HG02981 (cell line): ENCODE results near the gene TOMM7.
A peak's percentile ranks its signal among the peaks of the same experiment; 100 is the strongest.
"Not testable (repeated sequence)": the region's sequence is repeated elsewhere in the genome, so short reads cannot be mapped to it uniquely, and the experiment has no call there.

ENCODE experiments used
- ATAC-seq: cut with Tn5 transposase; IDR thresholded peaks from one replicate; pipeline ENCODE4 v1.9.1; 2021; ENCODE audit warnings: mild to moderate bottlenecking, moderate library complexity; ENCODE audit not compliant: unreplicated experiment

The TOMM7 gene

DNA sequence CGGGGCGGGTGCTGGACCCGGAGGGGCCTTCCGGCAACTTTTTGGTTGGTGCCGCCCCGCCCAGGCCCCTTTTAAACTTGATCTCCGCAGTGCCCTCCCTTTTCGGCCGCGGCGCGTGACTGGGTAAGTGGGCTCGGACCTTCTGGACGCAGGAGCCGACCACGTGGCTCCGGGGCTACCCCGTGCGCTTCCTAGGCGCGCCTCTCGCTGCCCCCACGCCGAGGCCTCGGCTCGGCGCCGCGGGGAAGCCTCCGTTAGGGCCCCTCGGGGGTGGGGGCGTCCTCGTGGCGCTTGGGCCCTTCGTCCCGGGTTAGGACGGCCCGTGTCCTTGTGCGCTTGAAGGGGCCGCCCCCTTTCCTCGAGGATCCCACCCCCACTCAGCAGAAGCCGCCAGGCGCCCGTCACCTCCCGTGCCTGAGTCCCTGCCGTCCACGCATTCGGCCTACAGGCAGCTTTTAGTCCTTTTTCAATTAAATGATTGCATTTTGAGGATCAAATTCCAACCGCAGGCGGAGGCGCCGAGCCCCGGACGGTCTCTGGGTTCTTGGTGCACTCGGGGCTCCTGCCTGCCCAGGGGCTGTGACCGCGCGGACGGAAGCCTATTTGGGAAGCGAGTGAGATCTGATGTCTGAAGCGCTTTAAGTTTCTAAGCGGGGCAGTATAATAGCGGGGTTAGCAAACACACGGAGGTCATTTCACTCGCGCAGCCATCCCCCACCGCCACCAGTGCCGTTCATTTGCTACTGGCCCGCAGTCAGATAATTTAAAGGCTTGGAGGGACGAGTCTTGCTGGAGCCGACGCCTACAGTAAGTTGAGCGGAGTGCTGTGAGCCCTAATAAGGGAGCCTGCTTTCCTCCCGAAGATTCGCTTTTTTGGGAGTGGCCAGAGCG lies 31.8 kb upstream of the TOMM7 start:
- peak; percentile 72 for ATAC-seq

DNA sequence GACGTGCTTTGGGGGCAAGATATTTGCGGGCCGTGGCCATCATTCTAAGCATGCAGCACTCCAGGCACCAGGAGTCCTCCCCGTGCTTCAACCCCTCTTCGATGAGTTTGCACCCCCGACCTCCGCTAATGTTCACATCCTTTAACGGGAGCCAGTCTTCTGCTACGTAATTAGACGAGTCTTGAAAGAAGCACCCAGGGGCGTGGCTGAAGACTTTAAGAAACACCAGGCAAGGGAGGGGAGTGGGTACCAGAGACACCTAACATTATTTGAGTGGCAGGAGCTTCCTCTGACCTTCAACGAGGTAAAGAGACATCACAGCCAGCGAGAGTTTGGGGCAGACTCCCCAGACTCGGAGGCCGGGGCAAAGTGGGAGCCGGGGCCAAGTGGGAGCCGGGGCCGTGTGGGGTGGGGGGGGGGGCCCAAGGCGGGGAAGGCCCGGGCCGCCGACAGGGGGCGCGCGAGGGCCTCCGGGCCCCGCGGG lies 31.1 kb upstream of the TOMM7 start:
- peak; percentile 35 for ATAC-seq

DNA sequence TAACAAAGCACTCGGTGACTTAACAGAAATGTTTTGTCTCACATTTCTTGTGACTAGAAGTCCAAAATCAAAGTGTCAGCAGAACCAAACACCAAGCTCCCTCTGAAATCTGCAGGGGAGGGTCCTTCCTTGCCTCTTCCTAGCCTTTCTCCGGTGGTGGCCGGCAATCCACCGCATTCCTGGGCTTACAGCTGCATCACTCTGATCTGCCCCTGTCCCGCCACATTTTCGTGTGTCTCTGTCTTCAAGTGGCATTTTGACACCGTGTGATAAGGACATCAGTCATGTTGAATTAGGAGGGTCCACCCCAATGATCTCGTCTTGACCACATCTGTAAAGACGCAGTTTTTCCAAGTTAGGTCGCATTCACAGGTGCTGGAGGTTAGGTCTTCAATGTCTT lies 30.5 kb upstream of the TOMM7 start:
- no peak for ATAC-seq

DNA sequence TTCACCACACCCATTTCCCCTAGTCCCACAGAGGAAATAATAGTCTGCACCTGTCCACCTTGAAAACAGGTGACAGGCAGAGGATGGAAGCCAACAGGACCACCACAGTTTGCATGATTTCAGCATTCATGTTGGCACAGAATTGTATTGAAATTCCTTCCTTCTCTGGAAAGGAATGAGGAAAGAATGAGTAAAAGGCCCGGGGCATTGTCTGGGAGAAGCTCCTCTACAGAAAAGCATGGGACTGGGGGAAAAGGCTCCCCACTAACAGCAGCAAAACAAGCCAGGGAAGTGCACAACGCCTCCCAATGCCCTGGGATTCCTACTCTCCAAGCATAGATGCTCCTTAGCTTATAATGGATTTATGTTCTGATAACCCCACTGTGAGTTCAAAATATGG lies 28.5 kb upstream of the TOMM7 start:
- no peak for ATAC-seq

DNA sequence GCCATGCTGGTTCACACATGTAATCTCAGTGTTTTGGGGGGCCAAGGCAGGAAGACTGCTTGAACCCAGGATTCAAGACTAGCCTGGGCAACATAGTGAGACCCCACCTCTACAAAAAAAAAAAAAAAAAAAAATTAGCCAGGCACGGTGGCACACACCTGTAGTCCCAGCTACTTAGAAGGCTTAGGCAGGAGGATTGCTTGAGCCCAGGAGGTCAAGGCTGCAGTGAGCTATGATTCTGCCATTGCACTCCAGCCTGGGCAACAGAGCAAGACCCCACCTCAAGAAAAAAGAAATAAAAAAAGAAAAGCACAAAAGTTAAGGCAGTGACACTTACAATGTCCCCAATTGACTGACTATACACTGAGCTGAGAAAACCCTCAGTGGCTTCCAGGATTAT lies 27.7 kb upstream of the TOMM7 start:
- not testable (repeated sequence) for ATAC-seq

DNA sequence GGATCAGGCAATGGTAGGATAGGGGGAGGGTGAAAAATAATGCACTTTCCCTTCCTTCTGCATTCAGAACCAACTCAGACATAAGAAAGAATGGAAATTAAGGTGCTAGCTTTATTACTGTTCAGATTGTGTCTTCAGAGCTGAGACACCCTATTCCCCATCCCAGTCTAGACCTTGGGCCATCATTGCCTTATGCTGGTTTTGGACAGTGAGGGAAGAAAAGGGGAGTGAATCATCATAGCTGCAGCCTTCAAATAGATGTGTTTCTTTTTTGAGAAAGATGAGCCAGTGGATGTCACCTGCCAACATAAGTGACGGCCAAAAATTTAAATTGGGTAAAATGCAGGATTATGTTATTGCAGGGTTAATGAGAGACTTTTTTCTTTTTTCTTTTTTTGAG lies 27.0 kb upstream of the TOMM7 start:
- no peak for ATAC-seq

DNA sequence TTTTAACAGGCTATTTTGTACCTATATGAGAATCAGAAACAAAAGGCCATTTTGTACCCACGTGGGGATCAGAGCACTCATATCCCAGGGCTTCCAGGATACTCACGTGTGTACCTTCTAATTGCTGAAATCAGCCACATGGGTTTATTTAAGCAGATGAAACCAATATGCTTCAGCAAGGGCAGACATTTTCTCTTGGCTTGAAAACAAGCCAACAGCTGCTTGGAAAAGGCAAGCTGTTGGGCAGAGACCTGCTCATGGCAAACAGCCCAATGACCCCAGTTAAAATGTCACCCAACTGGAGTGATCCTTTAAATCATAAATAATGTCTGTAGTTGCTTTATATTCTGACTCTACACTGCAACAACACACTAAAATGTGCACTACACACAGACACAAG lies 26.5 kb upstream of the TOMM7 start:
- ATAC-seq = no peak

DNA sequence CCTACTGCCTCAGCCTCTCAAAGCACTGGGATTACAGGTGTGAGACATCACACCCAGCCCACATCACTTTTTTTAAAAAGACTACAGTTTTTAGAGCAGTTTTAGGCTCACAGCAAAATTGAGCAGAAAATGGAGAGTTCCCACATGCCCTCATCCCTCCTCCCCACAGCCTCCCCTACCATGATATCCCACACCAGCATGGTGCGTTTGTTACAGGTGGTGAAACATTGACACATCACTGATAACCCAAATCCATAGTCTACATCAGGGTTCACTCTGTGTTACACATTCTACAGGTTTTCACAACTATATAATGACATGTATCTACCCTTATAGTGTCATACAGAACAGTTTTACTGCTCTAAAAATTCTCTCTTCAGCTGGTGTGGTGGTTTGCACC lies 24.3 kb upstream of the TOMM7 start:
- no peak for ATAC-seq

DNA sequence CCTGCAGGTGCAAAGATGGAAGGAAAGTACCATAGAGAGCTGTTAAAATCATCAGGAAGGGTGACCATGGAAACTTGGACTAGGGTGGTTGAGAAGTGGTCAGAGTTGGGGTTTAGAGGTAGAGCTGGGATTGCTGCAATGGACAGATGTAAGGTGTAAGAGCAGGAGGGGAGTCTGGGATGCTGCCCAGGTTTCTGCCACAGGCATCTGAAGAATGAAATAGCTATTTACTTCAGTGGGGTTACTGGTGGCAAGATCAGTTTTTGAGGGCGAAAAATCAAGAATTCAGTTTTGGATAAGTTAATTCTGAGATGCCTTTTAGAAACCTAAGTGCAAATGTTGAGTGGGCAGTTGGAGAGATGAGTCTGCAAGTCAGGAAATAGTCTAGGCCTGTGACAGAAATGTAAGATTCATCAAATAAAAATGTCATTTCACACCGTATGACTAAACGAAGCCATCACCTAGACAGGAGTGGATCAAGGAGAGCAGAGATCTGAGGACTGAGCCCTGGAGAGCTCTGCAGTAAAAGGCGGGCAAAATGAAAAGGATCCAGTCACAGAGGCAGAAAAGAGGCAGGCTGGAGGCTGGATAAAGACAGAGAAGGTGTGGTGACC lies 22.7 kb upstream of the TOMM7 start:
- ATAC-seq = no peak

DNA sequence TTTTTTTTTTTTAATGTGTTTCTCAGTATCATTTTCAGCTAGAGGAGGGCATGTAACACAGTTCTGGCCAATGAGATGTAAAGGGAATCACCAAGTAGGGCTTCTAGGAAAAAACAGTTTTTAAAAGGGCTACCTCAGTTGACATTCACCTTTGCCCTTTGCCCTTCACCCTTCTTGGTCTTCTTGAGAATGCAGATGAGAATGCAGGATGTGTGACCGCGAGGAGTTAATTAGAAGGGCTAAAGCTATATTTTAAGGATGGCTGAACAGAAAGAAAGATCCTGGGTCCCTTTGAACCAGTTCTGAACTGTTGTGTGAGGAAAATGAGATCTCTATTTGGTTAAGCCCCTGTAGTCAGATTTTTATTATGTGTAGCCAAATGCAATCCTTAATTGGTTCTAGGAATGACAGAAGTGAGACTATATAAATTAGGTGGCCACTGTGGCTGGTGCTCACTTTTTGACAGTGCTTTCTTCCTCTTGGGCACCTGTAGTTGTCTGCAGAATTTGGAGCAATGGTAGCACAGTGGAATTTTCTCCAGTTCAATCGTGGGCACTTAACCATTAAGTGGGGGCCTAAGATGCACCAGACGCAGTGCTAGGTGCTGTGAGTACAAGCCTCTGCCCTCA lies 21.1 kb upstream of the TOMM7 start:
- ATAC-seq = no peak

DNA sequence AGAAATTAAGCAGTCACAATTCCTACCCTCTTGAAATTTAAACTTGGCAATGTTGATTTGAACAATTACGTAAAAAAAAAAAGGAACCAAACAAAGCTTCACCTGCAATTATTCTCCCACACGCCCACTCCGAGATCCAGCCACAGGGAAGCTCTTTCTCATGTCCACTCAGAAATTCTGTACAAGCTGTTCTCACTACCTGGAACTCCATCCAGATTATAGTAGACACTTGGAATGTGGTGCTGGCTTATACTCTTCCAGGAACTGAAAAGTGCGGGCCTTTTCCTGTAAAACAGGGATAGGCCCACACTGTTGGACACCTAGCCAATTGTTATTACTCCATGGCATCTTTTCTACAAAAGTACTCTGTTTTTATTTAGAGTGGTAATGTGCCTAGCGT lies 20.3 kb upstream of the TOMM7 start:
- no peak for ATAC-seq

DNA sequence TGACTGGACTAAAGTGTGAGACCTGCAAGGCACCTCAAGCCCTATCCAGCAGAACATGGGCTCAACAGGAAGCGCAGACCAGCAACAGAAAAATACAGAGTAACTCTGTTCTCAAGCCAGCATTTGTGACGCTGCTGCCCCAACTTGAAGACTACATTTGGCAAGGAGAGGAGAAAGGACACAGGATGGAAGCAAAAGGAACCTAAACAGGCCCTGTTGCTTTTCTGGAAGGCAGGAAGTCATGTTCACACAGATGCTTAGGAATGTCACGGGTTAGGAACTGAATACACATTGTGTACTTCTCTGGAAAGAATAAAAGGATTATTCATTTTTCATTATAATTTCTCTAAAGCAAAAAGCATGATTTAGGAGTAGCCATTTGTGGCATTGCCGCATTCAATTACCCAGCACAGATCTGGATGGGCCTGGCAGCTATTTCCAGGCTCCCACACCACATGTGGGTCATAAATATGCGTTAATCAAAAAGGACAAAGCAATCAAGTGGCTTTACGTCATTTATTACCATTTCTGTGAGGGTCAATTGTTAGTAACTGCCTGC lies 19.8 kb upstream of the TOMM7 start:
- no peak for ATAC-seq

DNA sequence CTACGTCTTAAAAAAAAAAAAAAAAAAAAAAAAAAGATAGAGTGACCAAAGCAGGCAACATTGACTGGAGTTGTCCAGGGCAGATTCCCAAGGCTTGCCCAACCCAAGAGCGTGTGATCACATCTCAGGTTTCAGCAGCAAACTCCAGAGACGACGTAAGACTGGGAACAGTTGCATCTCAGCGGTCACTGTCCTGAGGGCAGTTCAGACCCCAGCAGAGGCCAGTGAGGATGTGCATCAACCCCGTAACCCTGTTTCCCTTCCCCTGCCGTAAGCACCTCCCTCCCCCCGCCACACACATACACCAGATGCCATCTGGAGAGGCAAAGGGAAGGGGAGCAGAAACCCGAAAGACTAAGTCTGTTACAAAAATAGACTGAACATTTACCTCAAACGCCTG lies 19.3 kb upstream of the TOMM7 start:
- no peak for ATAC-seq

DNA sequence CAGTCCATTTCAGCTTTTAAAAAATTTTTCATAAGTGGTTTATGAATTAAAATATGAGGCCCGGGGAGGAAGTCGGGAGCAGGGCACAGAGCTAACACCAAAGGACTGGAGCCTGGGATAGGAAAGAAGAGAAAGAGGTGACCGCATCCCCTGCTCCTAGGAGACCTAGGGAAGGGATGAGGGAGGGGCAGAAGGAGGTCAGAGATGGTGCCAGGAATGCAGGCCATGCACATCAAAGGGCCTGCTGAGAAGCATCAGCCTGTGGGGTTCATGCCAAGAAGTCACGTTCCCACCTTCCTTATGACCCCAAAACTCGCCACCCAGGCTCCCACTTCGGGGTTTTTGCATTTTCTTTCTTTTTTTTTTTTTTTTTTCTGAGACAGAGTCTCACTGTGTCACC lies 14.7 kb upstream of the TOMM7 start:
- ATAC-seq = no peak

DNA sequence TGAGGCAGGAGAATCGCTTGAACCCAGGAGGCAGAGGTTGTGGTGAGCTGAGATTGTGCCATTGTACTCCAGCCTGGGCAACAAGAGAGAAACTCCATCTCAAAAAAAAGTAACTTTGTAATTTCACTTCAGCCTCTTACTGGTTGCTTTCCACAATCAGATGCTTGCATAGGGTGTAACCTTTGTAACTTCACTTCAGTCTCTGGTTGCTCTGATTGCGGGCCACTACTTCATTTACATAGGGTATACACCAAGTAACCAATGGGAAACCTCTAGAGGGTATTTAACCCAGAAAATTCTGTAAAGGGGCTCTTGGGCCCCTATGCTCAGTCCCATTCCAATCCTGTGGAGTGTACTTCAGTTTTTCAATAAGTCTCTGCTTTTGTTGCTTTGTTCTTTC lies 13.9 kb upstream of the TOMM7 start:
- not testable (repeated sequence) for ATAC-seq

DNA sequence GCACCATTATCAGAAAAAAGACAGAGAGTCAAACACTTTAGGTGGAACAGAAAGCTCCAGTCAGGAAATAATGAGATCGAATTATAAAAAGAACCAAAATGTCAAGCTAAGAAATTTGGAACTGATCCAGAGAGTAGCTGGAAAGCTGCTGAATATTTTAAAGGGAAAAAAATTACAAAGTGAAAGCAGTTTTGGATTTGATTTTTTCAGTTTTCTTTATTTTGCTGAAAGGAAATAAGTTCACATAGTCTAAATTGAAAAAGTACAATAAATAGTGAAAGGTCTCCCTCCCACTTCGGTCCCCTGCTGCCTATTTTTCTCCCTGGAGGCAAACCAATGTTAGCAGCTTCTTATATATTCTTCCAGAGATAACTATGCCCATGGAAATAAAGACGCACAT lies 11.3 kb upstream of the TOMM7 start:
- no peak for ATAC-seq

DNA sequence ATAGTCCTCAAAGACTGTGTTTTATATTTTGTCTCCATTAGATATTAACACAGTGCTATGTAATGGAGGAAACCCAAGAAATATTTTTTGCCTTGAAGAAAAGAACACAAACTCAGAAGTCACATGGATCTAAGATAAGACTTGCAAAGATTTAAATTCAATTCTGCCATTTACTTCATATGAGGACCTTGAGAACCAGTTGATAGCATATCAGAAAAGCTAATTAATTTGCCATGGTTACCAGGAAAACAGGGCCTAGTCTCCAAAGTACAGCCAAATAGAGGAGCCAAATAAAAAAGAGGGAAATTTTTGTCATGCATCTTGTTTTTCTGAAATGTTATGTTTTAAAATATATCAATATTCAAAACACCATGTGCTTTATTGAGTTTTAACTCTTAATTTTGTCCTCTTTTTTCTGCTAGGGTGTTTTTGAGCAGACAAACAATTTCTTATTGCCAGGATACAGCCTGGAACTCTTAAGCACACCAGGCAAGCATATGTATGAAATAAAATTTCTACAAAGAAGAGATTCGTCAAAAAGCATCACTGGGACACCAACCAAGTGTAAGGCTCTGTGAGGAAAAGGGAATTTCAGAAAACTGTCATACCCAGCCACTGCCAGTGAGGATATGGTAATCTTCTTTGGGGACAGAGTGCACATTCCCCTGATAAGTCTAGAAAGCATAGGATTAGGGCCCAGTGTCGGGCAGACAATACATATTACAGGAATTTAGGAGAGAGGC lies 10.6 kb upstream of the TOMM7 start:
- no peak for ATAC-seq

DNA sequence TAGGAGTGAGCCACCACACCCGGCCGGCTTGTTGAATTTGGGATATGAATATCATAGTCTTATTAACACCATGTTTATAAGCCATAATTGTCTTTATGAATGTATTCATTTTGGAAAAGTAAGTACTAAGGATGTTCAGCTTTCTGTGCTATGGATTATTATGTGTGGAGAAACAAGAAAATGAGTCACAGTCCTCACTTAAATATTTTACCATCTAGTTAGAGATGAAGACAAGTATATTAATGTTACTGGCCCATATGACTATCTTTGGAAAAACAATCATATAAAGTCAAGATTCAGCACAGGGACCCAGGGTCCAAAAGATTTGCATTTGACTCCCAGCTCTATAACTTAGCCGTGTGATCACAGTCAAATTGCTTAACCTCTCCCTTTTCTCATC lies 9.8 kb upstream of the TOMM7 start:
- no peak for ATAC-seq

DNA sequence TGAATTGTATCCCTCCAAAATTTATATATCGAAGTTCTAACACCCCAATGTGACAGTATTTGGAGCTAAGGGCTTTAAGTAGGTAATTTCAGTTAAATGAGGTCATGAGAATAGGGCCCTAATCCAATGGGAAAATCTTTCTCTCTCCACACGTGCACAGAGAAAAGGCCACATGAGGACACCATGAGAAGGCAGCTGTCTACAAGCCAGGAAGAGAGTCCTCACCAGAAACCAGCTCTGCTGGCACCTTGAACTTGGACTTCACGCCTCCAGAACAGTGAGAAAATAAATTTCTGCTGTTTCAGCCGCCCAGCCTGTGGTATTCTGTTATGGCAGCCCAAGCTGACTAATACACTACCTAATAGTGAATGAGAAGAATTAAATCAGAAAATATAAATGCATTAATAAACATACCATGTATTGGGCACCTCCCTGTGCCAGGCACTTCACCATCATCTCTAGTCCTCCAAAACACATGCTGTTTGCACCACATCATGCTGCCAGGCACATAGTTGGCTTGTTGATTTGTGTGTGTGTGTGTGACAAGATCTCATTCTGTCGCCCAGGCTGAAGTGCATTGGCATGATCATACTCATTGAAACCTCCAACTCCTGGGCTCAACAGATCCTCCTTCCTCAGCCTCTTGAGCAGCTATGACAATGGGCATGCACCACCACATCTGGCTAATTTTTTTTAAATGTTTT lies 9.1 kb upstream of the TOMM7 start:
- no peak for ATAC-seq

DNA sequence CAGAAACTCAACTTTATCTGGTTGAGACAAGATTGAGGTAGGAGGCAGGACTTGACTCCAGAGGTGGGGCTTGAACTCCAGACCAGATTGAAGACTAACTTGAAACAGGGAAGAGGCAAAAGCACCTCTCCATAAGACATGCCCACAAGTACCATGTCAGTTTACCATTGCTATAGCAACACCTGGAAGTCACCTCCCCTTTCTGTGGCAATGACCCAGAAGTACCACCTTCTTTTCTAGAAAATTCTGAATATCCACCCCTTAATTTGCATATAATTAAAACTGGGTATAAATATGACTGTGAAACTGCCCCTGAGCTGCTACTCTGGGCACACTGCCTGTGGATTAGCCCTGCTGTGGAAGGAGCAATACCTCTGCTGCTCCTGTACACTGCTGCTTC lies 4.9 kb upstream of the TOMM7 start:
- ATAC-seq = no peak
